Right lobe of liver (tissue), 6 donors: Measurements from ENCODE around the gene NLRP1. TPM values are rescaled to one million over a fixed set of nuclear protein-coding genes. Genes with fewer than 3 reads are reported as not detected.

Source experiments
- ATAC-seq, 4 donors: fragments of 200-7000 bp; cut with Tn5 transposase; one replicate each; pipeline ENCODE4 v1.9.1; 2020; ENCODE audit warnings: mild to moderate bottlenecking in 4 of 4, moderate library complexity in 4 of 4
- DNase-seq, 3 donors: peaks; one replicate each; pipeline ENCODE4 v3.0.0-alpha.2; 2020
- H3K27ac ChIP-seq, 3 donors: fragments of 200-600 bp; one replicate each; pipeline ENCODE4 v1.8.0; 2022
- H3K27me3 ChIP-seq, 2 donors: fragments of 200-600 bp; one replicate each; pipeline ENCODE4 v1.8.0; 2022
- H3K36me3 ChIP-seq, 4 donors: fragments of 200-600 bp; sonication (generic) in 1 of 4; one replicate each; pipeline versions ENCODE4 v1.5.1 to v1.8.0; 2017 to 2022; ENCODE audit warnings: control low read depth in 1 of 4
- H3K4me1 ChIP-seq, 4 donors: fragments of 200-600 bp; sonication (generic) in 1 of 4; one replicate each; pipeline versions ENCODE4 v1.5.1 to v1.8.0; 2017 to 2022; ENCODE audit warnings: control low read depth in 1 of 4
- H3K4me3 ChIP-seq, 3 donors: fragments of 200-600 bp; one replicate each; pipeline ENCODE4 v1.8.0; 2022
- H3K9me3 ChIP-seq, 4 donors: fragments of 200-600 bp; sonication (generic) in 1 of 4; one replicate each; pipeline versions ENCODE4 v1.5.1 to v1.8.0; 2017 to 2022; ENCODE audit warnings: control low read depth in 1 of 4
- POLR2A ChIP-seq: fragments of 450-650 bp; IDR thresholded peaks from one replicate; pipeline ENCODE4 v1.6.1; 2017; ENCODE audit warnings: antibody characterized with exemption, mild to moderate bottlenecking
- WGBS: methylation state at CpG from one replicate; pipeline ENCODE4 v1.1.6; 2018; ENCODE audit warnings: low coverage, low lambda C conversion rate; ENCODE audit not compliant: insufficient coverage; ENCODE audit errors: missing lambda C conversion rate; 5-methylcytosine and 5-hydroxymethylcytosine counted together
- intact Hi-C, 2 donors: fragments of 100-400 bp; cut with DNase I; formaldehyde crosslinking; loops; one replicate each; pipeline versions ENCODE4 v1.11.2 to v1.14.1; 2022
- total RNA-seq, 6 experiments: library from RNA; depleted of rRNA in 2 of 6; stranded (reverse); fragments of >200 nt in 2 of 6; fragmentation: NEBNext Ultra II Directional in 3 of 6; extraction: Animal tissue kit (Norgen Biotek cat#: 25700) in 3 of 6; gene quantifications; one replicate each; pipeline versions ENCODE4 v1.1.0 to v1.2.4, GENCODE V29; 2016 to 2023
- TF ChIP-seq, protein P1 (sequence below), 4 donors: fragments of 200-600 bp in 3 of 4; fragments of 450-650 bp in 1 of 4; IDR thresholded peaks; one replicate each; pipeline versions ENCODE4 v1.5.1 to v1.8.0; 2016 to 2022; ENCODE audit warnings: antibody characterized with exemption in 4 of 4, mild to moderate bottlenecking in 2 of 4
- donor health status: DM: no; HTN: yes; CAD: no.
- donor health status: DM: no; HTN: no; CAD: no.
- donor health status: DM: no; HTN: no; CAD: no.
- donor health status: DM: no; HTN: yes; CAD: no.
- donor health status: DM: no; HTN: yes; CAD: no.

Gene NLRP1
- total RNA-seq, 6 experiments from 2014 or later, result 2.5 to 4.7 (median 3.3) TPM

GRCh38 chr17:5545051-5545987 is 39.0 kb downstream of the NLRP1 start:
- no peaks in the 10 kb centered on the region for H3K4me1 ChIP-seq
- no peak for DNase-seq
- no peak for ATAC-seq
- TF ChIP-seq, protein P1, sequence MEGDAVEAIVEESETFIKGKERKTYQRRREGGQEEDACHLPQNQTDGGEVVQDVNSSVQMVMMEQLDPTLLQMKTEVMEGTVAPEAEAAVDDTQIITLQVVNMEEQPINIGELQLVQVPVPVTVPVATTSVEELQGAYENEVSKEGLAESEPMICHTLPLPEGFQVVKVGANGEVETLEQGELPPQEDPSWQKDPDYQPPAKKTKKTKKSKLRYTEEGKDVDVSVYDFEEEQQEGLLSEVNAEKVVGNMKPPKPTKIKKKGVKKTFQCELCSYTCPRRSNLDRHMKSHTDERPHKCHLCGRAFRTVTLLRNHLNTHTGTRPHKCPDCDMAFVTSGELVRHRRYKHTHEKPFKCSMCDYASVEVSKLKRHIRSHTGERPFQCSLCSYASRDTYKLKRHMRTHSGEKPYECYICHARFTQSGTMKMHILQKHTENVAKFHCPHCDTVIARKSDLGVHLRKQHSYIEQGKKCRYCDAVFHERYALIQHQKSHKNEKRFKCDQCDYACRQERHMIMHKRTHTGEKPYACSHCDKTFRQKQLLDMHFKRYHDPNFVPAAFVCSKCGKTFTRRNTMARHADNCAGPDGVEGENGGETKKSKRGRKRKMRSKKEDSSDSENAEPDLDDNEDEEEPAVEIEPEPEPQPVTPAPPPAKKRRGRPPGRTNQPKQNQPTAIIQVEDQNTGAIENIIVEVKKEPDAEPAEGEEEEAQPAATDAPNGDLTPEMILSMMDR (IDR thresholded peaks at IDR 0.05), result no peak
- no peak for TF ChIP-seq POLR2A
- H3K4me3 ChIP-seq, result no peak overlapping the region
- 50% methylated on average over 3 of the region's 9 CpGs for WGBS
- intact Hi-C loops, result no loop called here
- no peak overlapping the region for H3K27ac ChIP-seq
- no peaks in the 10 kb centered on the region for H3K36me3 ChIP-seq
- H3K9me3 ChIP-seq, result no peaks in the 10 kb centered on the region
- H3K27me3 ChIP-seq, result no peaks in the 10 kb centered on the region

DNA sequence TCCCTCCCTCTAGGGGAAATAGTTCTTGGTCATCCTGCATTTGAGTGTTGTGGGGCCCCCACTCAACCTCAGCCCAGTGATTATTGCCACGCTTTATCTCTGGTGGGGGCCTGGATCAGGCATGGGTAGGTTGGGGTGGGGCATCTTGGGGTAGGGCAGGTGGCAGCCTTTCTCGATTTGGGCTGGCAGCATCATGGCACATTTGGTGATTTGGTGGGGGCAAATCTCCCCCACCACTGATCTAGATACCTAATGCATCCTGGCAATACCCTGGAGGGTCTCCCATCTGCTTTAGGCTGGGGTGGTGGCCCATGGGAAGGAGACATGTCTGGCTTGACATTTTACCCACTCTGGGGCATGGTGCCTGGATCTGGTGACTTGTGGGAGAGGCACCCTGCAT is 40.2 kb downstream of the NLRP1 start:
- TF ChIP-seq, protein P1 (IDR thresholded peaks at IDR 0.05), result no peak
- TF ChIP-seq POLR2A, result no peak
- Histone ChIP-seq H3K4me3 (no peak overlapping the region), H3K27ac (no peak overlapping the region), H3K9me3 (no peaks in the 10 kb centered on the region), H3K4me1 (no peaks in the 10 kb centered on the region), H3K27me3 (no peaks in the 10 kb centered on the region), H3K36me3 (no peaks in the 10 kb centered on the region)
- no peak for ATAC-seq
- intact Hi-C loops, result no loop called here
- no peak for DNase-seq
- WGBS, result no CpG with 5 or more reads among the region's 2 CpGs

GRCh38 chr17:5541610-5542202 is 42.6 kb downstream of the NLRP1 start:
- Histone ChIP-seq H3K4me3 (no peak overlapping the region), H3K27ac (no peak overlapping the region), H3K9me3 (no peaks in the 10 kb centered on the region), H3K36me3 (no peaks in the 10 kb centered on the region), H3K27me3 (no peaks in the 10 kb centered on the region), H3K4me1 (no peaks in the 10 kb centered on the region)
- DNase-seq (no peak), ATAC-seq (no peak)
- intact Hi-C loops, result no loop called here
- no peak for TF ChIP-seq POLR2A
- TF ChIP-seq, protein P1 (IDR thresholded peaks at IDR 0.05), result no peak
- WGBS, result 44% methylated on average over 3 of the region's 6 CpGs

DNA sequence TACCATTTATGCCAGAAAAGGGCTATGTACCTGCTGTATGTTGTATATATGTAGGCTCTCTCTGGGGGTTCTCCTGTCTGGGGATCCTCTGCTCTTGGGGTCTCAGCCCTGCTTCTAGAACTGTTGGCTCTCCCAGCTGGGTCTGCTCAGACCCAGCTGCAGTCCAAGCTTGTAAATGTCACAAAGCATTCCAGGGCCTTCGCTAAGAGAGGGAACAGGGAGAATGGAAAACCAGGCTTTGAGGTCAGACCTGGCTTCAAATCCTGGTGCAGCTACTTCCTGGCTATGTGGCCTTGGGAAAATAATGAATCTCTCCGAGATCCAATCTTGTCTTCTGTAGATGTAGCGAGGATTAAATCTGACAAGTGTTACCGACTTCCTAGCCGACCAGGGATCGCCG is 44.0 kb downstream of the NLRP1 start:
- H3K27ac ChIP-seq, result no peak overlapping the region
- TF ChIP-seq POLR2A, result no peak
- TF ChIP-seq, protein P1 (IDR thresholded peaks at IDR 0.05), result no peak
- ATAC-seq (no peak), DNase-seq (no peak)
- H3K4me3 ChIP-seq, result no peak overlapping the region
- H3K27me3 ChIP-seq, result no peaks in the 10 kb centered on the region
- H3K4me1 ChIP-seq, result no peaks in the 10 kb centered on the region
- WGBS, result 79% methylated on average over 6 of the region's 7 CpGs
- no peaks in the 10 kb centered on the region for H3K36me3 ChIP-seq
- intact Hi-C loops, result no loop called here
- no peaks in the 10 kb centered on the region for H3K9me3 ChIP-seq
